Fibroblast of lung (primary cell): ENCODE results near the gene PDP2. TPM values are rescaled to one million over a fixed set of nuclear protein-coding genes. Genes with fewer than 3 reads are reported as not detected.

ENCODE experiments used
- DNase-seq, 2 donors: peaks; one replicate each; pipeline versions ENCODE4 v3.0.0 to v3.0.0-alpha.2; 2010; ENCODE audit warnings: low read depth in 2 of 2
- H2AFZ ChIP-seq: 2 replicates; pipeline ENCODE4 v1.5.1; 2012; ENCODE audit warnings: low read length, control low read depth, inconsistent platforms
- H3K27ac ChIP-seq: 2 replicates; pipeline ENCODE4 v1.5.1; 2011; ENCODE audit warnings: low read length, control low read depth; ENCODE audit not compliant: insufficient read depth
- H3K27me3 ChIP-seq: 2 replicates; pipeline ENCODE4 v1.5.1; 2011; ENCODE audit warnings: mild to moderate bottlenecking, low read length; ENCODE audit not compliant: control insufficient read depth, insufficient read depth
- H3K36me3 ChIP-seq: 2 replicates; pipeline ENCODE4 v1.5.1; 2011; ENCODE audit warnings: low read length; ENCODE audit not compliant: control insufficient read depth, insufficient read depth
- H3K4me1 ChIP-seq: 2 replicates; pipeline ENCODE4 v1.5.1; 2011; ENCODE audit warnings: low read length; ENCODE audit not compliant: control insufficient read depth, insufficient read depth; ENCODE audit errors: extremely low read depth
- H3K4me2 ChIP-seq: 2 replicates; pipeline ENCODE4 v1.5.1; 2011; ENCODE audit warnings: low read length, control low read depth; ENCODE audit not compliant: insufficient read depth; ENCODE audit errors: extremely low read depth
- H3K4me3 ChIP-seq, 4 experiments: fragments of 200-600 bp in 1 of 4; sonication (generic) in 1 of 4; replicated peaks in 1 of 4; 2 replicates each; pipeline ENCODE4 v1.5.1; 2011 to 2016; ENCODE audit warnings: low read length in 4 of 4, low read depth in 3 of 4, mild to moderate bottlenecking in 3 of 4, control low read depth in 2 of 4, inconsistent platforms in 1 of 4, mixed read lengths in 1 of 4; ENCODE audit not compliant: insufficient read depth in 1 of 4; ENCODE audit errors: control extremely low read depth in 1 of 4
- H3K79me2 ChIP-seq: 2 replicates; pipeline ENCODE4 v1.5.1; 2012; ENCODE audit warnings: mild to moderate bottlenecking, low read length, inconsistent platforms; ENCODE audit not compliant: control insufficient read depth, insufficient read depth
- H3K9ac ChIP-seq: 2 replicates; pipeline ENCODE4 v1.5.1; 2011; ENCODE audit warnings: mild to moderate bottlenecking, low read length, control low read depth; ENCODE audit not compliant: insufficient read depth
- H3K9me3 ChIP-seq: 2 replicates; pipeline ENCODE4 v1.5.1; 2012; ENCODE audit warnings: low read depth, low read length; ENCODE audit not compliant: control insufficient read depth, insufficient read depth
- H4K20me1 ChIP-seq: 2 replicates; pipeline ENCODE4 v1.5.1; 2011; ENCODE audit warnings: low read length; ENCODE audit not compliant: control insufficient read depth, insufficient read depth; ENCODE audit errors: extremely low read depth
- EZH2 ChIP-seq: IDR thresholded peaks from 2 replicates; pipeline ENCODE4 v1.5.1; 2012; ENCODE audit warnings: low read length, control low read depth, mild to moderate bottlenecking; ENCODE audit errors: missing control alignments
- polyA plus RNA-seq, 2 donors: library from polyadenylated mRNA; depleted of rRNA in 1 of 2; stranded (reverse) in 1 of 2; unstranded in 1 of 2; fragments of >200 nt; gene quantifications; 2 replicates each; pipeline ENCODE4 v1.2.1, GENCODE V29; 2011 to 2012; ENCODE audit warnings: missing spikeins in 1 of 2
- total RNA-seq: library from RNA; depleted of rRNA; stranded (reverse); fragments of >200 nt; gene quantifications from 2 replicates; pipeline ENCODE4 v1.2.1, GENCODE V29; 2014
- TF ChIP-seq, protein P1 (sequence below), 2 donors: IDR thresholded peaks in 1 of 2; conservative IDR thresholded peaks in 1 of 2; 1 replicate in 1 of 2; 2 replicates in 1 of 2; pipeline ENCODE4 v1.5.1; 2011 to 2012; ENCODE audit warnings: low read length in 2 of 2, control low read depth in 1 of 2, inconsistent platforms in 1 of 2, low read depth in 1 of 2, mild to moderate bottlenecking in 1 of 2

PDP2 gene
- total and polyA plus RNA-seq, 2 donors (not counting 1 experiment from before 2014, with no cell fraction given) = 10.9 to 11.6 TPM

GRCh38 chr16:66899310-66899944, 19.1 kb downstream of the PDP2 start:
- peaks cover 33% of the 10 kb centered on the region for H3K4me1 ChIP-seq
- H3K4me3 ChIP-seq = no peak overlapping the region
- peak overlapping the region; percentile 19 for H2AFZ ChIP-seq
- TF ChIP-seq, protein P1, sequence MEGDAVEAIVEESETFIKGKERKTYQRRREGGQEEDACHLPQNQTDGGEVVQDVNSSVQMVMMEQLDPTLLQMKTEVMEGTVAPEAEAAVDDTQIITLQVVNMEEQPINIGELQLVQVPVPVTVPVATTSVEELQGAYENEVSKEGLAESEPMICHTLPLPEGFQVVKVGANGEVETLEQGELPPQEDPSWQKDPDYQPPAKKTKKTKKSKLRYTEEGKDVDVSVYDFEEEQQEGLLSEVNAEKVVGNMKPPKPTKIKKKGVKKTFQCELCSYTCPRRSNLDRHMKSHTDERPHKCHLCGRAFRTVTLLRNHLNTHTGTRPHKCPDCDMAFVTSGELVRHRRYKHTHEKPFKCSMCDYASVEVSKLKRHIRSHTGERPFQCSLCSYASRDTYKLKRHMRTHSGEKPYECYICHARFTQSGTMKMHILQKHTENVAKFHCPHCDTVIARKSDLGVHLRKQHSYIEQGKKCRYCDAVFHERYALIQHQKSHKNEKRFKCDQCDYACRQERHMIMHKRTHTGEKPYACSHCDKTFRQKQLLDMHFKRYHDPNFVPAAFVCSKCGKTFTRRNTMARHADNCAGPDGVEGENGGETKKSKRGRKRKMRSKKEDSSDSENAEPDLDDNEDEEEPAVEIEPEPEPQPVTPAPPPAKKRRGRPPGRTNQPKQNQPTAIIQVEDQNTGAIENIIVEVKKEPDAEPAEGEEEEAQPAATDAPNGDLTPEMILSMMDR (conservative IDR thresholded peaks at IDR 0.05 in 1 of 2, IDR thresholded peaks at IDR 0.05 in 1 of 2; ENCODE audit: low read depth in 1 of 2, low read length in 2 of 2) = no peak
- no peak for TF ChIP-seq EZH2
- H3K27me3 ChIP-seq = no peaks in the 10 kb centered on the region
- H3K79me2 ChIP-seq = no peaks in the 10 kb centered on the region
- H3K9me3 ChIP-seq = no peaks in the 10 kb centered on the region
- H3K36me3 ChIP-seq = no peaks in the 10 kb centered on the region
- peak overlapping the region; percentile 68 for H3K4me2 ChIP-seq
- peak; percentile 23 to 89 for DNase-seq
- H3K27ac ChIP-seq = peak overlapping the region; percentile 64
- H3K9ac ChIP-seq = peak overlapping the region; percentile 16
- no peaks in the 10 kb centered on the region for H4K20me1 ChIP-seq

DNA sequence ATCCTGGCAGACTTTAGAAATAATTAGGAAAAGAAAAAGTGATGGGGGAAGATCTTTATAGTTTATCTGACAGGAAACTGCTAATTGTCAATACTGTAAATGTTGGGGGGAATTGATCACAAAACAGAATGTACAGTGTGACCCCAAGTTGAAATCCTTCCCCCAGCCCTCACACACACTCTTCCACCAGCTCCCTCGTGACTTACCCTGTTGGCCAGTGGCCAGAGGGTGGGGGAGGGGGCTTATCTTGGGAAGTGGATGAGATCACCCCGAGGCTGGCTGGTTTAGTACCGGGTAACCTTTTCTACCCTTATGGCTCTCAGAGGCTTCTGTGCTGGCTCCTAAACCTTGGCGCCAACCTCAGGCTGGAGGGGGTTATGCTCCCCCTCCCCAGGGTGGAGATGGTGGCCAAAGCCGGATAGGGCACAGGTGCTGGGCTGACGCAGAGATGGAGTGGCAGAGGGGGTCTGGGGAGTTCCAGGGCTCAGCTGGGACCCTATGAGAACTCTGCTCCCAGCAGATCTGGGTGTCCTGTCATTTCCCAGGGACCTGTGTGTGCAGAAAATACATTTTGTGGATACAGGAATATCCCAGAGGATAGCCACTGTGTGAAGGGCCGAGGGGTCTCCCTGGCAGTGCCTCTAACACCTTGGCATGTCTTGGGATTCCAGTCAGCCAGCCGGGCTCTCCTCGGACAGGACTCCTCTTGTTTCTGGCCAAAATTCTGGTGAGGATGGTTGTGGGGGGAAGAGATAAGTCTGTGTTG, 19.8 kb downstream of the PDP2 start:
- no peaks in the 10 kb centered on the region for H3K79me2 ChIP-seq

More for the DNA sequence above, 19.8 kb downstream of the PDP2 start:
- Histone ChIP-seq H3K4me3 (no peak overlapping the region), H4K20me1 (no peaks in the 10 kb centered on the region), H3K9me3 (no peaks in the 10 kb centered on the region), H3K36me3 (no peaks in the 10 kb centered on the region), H3K9ac (peak overlapping the region; percentile 16), H3K4me2 (peak overlapping the region; percentile 68), H2AFZ (peak overlapping the region; percentile 19), H3K4me1 (peaks cover 40% of the 10 kb centered on the region), H3K27me3 (no peaks in the 10 kb centered on the region), H3K27ac (peak overlapping the region; percentile 64)
- TF ChIP-seq, protein P1 (conservative IDR thresholded peaks at IDR 0.05 in 1 of 2, IDR thresholded peaks at IDR 0.05 in 1 of 2; ENCODE audit: low read depth in 1 of 2, low read length in 2 of 2) = no peak
- no peak for TF ChIP-seq EZH2
- peak; percentile 63 to 87 for DNase-seq
